Smooth muscle cell (in vitro differentiated cells): ENCODE results near the gene STAG2. TPM values are rescaled to one million over a fixed set of nuclear protein-coding genes. Genes with fewer than 3 reads are reported as not detected.

ENCODE experiments used
- DNase-seq: peaks from one replicate; lab custom pipeline; 2025; ENCODE audit not compliant: unreplicated experiment; lab: John Stamatoyannopoulos, UW
- H2AFZ ChIP-seq: fragments of 200-600 bp; sonication (generic); 2 replicates; pipeline ENCODE4 v1.6.0; 2016; ENCODE audit warnings: antibody characterized with exemption, low read depth, mild to moderate bottlenecking
- H3F3A ChIP-seq: fragments of 200-600 bp; sonication (generic); 2 replicates; pipeline ENCODE4 v1.6.0; 2017; ENCODE audit warnings: antibody characterized with exemption, low read depth
- H3K27ac ChIP-seq: fragments of 200-600 bp; sonication (generic); 2 replicates; pipeline ENCODE4 v1.5.1; 2016; ENCODE audit warnings: low read depth, mild to moderate bottlenecking
- H3K27me3 ChIP-seq: fragments of 200-600 bp; sonication (generic); 2 replicates; pipeline ENCODE4 v1.6.1; 2016; ENCODE audit warnings: low read depth, mild to moderate bottlenecking
- H3K36me3 ChIP-seq: fragments of 200-600 bp; sonication (generic); 2 replicates; pipeline ENCODE4 v1.5.1; 2016; ENCODE audit warnings: low read depth
- H3K4me1 ChIP-seq: fragments of 200-600 bp; sonication (generic); 2 replicates; pipeline ENCODE4 v1.5.1; 2016; ENCODE audit warnings: low read depth
- H3K4me2 ChIP-seq: fragments of 200-600 bp; sonication (generic); 2 replicates; pipeline ENCODE4 v1.6.0; 2016; ENCODE audit warnings: mild to moderate bottlenecking
- H3K4me3 ChIP-seq: fragments of 200-600 bp; sonication (generic); 2 replicates; pipeline ENCODE4 v1.5.1; 2016; ENCODE audit warnings: mild to moderate bottlenecking
- H3K79me2 ChIP-seq: fragments of 200-600 bp; sonication (generic); 2 replicates; pipeline ENCODE4 v1.6.0; 2016; ENCODE audit warnings: low read depth, mild to moderate bottlenecking
- H3K9ac ChIP-seq: fragments of 200-600 bp; sonication (generic); 2 replicates; pipeline ENCODE4 v1.6.0; 2016; ENCODE audit warnings: low read depth
- H3K9me3 ChIP-seq: fragments of 200-600 bp; sonication (generic); replicated peaks from 2 replicates; pipeline ENCODE4 v1.5.1; 2016; ENCODE audit warnings: low read depth
- H4K20me1 ChIP-seq: fragments of 200-600 bp; sonication (generic); 2 replicates; pipeline ENCODE4 v1.6.0; 2016; ENCODE audit warnings: low read depth
- CTCF ChIP-seq: fragments of 200-600 bp; sonication (generic); IDR thresholded peaks from 2 replicates; pipeline ENCODE4 v1.5.1; 2017; ENCODE audit warnings: borderline replicate concordance, mild to moderate bottlenecking, antibody characterized with exemption; ENCODE audit not compliant: insufficient read depth, poor library complexity, severe bottlenecking
- WGBS: methylation state at CpG from one replicate; pipeline ENCODE4 v1.1.7; 2016; ENCODE audit warnings: low lambda C conversion rate; 5-methylcytosine and 5-hydroxymethylcytosine counted together
- polyA plus RNA-seq: library from polyadenylated mRNA; unstranded; fragments of >200 nt; fragmentation: Nextera tagmentation; extraction: Ambion mirVana; gene quantifications from 2 replicates; pipeline ENCODE4 v1.2.1, GENCODE V29; 2016
- total RNA-seq: library from RNA; depleted of rRNA; stranded (reverse); fragments of >200 nt; gene quantifications from 2 replicates; pipeline ENCODE4 v1.2.3, GENCODE V29; 2014

Gene STAG2
- total and polyA plus RNA-seq, 2 experiments from 2014 or later = 14.3 to 62.4 TPM

DNA sequence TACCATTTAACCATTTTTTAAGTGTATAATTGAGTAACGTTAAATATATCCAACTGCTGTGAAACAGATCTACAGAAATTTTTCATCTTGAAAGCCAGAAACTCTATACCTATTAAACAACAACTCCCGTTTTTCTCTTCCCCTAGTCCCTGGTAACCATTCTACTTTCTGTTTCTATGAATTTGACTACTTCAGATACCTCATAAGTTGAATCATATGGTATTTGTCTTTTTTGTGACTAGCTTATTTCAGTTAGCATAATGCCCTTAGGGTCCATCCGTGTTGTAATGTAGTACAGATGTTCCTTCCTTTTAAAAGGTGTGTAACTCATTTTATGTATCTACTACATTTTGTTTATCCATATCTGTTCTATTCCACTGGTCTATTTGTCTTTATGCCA, 48.7 kb downstream of the STAG2 start:
- WGBS = 72% methylated on average over 3 of the region's 3 CpGs
- no peak for TF ChIP-seq CTCF

GRCh38 chrX:124010566-124010965, 49.1 kb downstream of the STAG2 start:
- peaks cover 98% of the 10 kb centered on the region for H3K79me2 ChIP-seq
- H3K4me2 ChIP-seq = no peak overlapping the region
- no peak for DNase-seq
- no peak overlapping the region for H3K9ac ChIP-seq
- peaks cover 80% of the 10 kb centered on the region for H4K20me1 ChIP-seq
- TF ChIP-seq CTCF = no peak
- no peaks in the 10 kb centered on the region for H3F3A ChIP-seq
- H3K27me3 ChIP-seq = no peaks in the 10 kb centered on the region
- WGBS = 78% methylated on average over 3 of the region's 3 CpGs
- H2AFZ ChIP-seq = no peak overlapping the region
- no peak overlapping the region for H3K27ac ChIP-seq
- no peaks in the 10 kb centered on the region for H3K9me3 ChIP-seq
- H3K4me3 ChIP-seq = no peak overlapping the region
- H3K4me1 ChIP-seq = no peaks in the 10 kb centered on the region
- no peaks in the 10 kb centered on the region for H3K36me3 ChIP-seq

More for the DNA sequence above, 48.7 kb downstream of the STAG2 start:
- H3K4me2 ChIP-seq = no peak overlapping the region
- H3K36me3 ChIP-seq = no peaks in the 10 kb centered on the region
- H3K9me3 ChIP-seq = no peaks in the 10 kb centered on the region
- H3K9ac ChIP-seq = no peak overlapping the region
- no peak for DNase-seq
- H4K20me1 ChIP-seq = peaks cover 80% of the 10 kb centered on the region
- H3K79me2 ChIP-seq = peaks cover 98% of the 10 kb centered on the region
- H3K27ac ChIP-seq = no peak overlapping the region
- no peaks in the 10 kb centered on the region for H3K27me3 ChIP-seq
- H3K4me3 ChIP-seq = no peak overlapping the region
- H3K4me1 ChIP-seq = no peaks in the 10 kb centered on the region
- H3F3A ChIP-seq = no peaks in the 10 kb centered on the region
- H2AFZ ChIP-seq = no peak overlapping the region

GRCh38 chrX:124015721-124016120, 54.2 kb downstream of the STAG2 start:
- H3K27ac ChIP-seq = no peak overlapping the region
- no peaks in the 10 kb centered on the region for H3F3A ChIP-seq
- no peak overlapping the region for H2AFZ ChIP-seq
- no peak overlapping the region for H3K9ac ChIP-seq
- H3K9me3 ChIP-seq = no peaks in the 10 kb centered on the region
- no peak for DNase-seq
- no peak overlapping the region for H3K4me3 ChIP-seq
- H3K4me1 ChIP-seq = no peaks in the 10 kb centered on the region
- H3K79me2 ChIP-seq = peaks cover 95% of the 10 kb centered on the region
- WGBS = 95% methylated on average over 1 of the region's 1 CpG
- no peaks in the 10 kb centered on the region for H3K27me3 ChIP-seq
- peaks cover 89% of the 10 kb centered on the region for H4K20me1 ChIP-seq
- no peak overlapping the region for H3K4me2 ChIP-seq
- H3K36me3 ChIP-seq = no peaks in the 10 kb centered on the region
- TF ChIP-seq CTCF = no peak

DNA sequence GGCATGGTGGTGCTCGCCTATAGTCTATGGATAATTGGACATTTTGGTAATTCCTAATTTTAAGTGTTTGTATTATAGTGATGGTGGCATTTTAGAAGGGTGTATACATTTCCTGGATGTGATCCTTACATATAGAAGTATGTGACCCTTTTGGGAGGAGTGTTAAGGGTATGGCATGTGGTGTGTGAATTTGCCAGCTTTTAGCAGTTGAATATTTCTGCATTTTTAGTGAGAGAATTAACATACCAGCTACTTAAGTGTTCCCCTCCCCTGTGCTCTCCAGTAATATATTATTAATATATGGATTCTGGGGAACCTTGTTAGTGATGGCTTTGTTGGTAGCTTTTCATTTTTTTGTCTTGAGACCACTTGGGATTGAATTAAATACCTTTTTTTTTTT, 55.3 kb downstream of the STAG2 start:
- Histone ChIP-seq H2AFZ (no peak overlapping the region), H3K36me3 (no peaks in the 10 kb centered on the region), H3K4me2 (no peak overlapping the region), H3F3A (no peaks in the 10 kb centered on the region), H3K4me3 (no peak overlapping the region), H3K4me1 (no peaks in the 10 kb centered on the region), H3K9ac (no peak overlapping the region), H3K79me2 (peaks cover 95% of the 10 kb centered on the region), H3K9me3 (no peaks in the 10 kb centered on the region), H4K20me1 (peaks cover 84% of the 10 kb centered on the region), H3K27ac (no peak overlapping the region), H3K27me3 (no peaks in the 10 kb centered on the region)
- no peak for TF ChIP-seq CTCF
- 82% methylated on average over 1 of the region's 1 CpG for WGBS
- no peak for DNase-seq
